KBM-7 (cell line): ENCODE measurements around the gene PLCXD3.
"Not testable (repeated sequence)": the region's sequence is repeated elsewhere in the genome, so short reads cannot be mapped to it uniquely, and the experiment has no call there.

Experiments used
- DNase-seq: peaks from one replicate; pipeline ENCODE4 v3.0.0-alpha.2; 2015
- in situ Hi-C: fragments of 300-500 bp; cut with MboI; formaldehyde crosslinking; loops from 2 replicates; pipeline ENCODE4 v1.14.3; 2020; ENCODE audit warnings: low sequenced_read_pairs, low pct_unique_long_range_greater_than_20kb, mixed read lengths

Gene PLCXD3

DNA sequence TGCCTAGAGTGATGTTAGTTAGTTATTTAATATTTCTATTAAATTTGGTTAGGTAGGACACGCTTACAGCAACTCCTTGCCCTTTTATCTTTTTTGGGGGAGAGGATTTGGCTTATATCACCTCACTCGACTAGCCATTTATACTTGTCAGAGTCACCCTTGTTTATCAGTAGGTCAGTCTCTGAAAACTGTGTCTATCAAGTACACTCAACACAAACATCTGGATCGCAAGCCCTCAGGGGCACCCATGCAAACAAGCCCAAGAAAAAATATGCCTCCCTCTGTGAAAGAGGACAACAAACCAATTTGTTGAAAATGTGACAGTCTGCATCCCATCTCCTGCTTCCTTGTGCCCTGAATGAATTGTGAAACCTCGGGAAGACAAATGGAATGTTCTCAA lies 139.9 kb downstream of the PLCXD3 start:
- in situ Hi-C loops, result no loop called here
- DNase-seq, result no peak

DNA sequence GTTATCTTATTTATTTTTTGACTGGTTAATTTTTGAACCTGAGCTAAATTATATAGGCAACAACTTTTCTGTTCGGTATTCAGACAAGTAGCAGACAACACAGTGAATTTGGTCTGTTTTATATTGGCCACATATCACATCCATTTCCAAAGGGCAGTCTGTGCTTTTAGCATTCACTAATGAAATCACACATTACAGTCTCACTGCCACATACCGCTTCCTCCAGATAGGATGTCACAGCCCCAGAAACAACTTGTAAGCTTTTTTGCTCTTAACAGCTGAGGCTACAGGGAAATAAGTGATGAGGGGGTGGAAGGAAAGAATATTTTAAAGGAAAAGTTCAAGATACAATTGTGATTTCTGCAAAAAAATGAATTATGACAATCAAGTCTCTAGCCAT lies 140.6 kb downstream of the PLCXD3 start:
- in situ Hi-C loops, result no loop called here
- DNase-seq, result no peak

DNA sequence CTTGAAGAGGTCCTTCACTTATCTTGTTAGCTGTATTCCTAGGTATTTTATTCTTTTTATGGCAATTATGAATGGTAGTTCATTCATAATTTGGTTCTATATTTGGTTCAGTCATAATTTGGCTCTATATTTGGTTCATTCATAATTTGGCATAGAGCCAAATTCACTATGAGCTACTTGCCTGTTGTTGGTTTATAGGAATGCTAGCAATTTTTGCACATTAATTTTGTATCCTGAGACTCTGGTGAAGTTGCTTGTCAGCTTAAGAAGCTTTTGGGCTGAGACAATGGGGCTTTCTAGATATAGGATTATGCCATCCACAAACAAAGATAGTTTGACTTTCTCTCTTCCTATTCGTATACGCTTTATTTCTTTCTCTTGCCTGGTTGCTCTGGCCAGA lies 142.2 kb downstream of the PLCXD3 start:
- DNase-seq, result no peak
- in situ Hi-C loops, result no loop called here

DNA sequence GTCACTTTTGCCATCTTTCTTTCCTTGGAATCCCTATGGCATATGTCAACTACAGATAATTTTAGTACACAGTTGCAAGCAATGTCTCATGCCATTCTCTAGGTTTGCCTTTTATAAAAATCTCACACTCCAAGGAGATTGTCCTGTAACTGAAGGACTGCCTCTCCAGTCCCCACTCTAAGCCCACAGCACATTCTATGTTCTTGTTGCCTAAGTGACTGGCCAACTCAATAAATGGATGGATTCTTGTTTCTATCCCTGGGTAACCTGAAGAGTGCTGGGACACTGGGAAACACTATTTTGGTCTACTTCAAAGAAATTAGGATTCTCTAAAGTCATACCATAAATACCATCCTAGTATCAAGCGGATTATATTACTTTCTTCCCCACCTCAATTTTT lies 145.0 kb downstream of the PLCXD3 start:
- in situ Hi-C loops, result no loop called here
- no peak for DNase-seq

DNA sequence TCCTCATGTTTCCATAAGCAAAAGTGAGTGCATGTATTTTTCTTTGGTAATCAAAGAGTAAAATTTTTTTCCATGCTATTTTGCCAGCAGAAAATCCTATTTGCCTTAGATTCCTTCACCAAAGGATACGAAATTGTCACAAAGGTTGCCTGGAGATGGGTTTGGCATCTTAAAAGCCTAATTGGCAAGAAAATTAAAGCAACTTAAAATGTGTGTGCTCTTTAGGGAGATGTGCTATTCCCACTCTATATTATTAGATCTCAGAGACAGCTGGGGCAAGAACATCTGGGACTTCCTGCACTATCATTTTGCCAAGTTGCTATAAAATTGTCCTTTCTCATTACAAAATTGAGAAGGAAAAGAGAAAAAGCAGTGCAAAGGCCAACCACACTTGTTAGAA lies 146.1 kb downstream of the PLCXD3 start:
- in situ Hi-C loops, result no loop called here

DNA sequence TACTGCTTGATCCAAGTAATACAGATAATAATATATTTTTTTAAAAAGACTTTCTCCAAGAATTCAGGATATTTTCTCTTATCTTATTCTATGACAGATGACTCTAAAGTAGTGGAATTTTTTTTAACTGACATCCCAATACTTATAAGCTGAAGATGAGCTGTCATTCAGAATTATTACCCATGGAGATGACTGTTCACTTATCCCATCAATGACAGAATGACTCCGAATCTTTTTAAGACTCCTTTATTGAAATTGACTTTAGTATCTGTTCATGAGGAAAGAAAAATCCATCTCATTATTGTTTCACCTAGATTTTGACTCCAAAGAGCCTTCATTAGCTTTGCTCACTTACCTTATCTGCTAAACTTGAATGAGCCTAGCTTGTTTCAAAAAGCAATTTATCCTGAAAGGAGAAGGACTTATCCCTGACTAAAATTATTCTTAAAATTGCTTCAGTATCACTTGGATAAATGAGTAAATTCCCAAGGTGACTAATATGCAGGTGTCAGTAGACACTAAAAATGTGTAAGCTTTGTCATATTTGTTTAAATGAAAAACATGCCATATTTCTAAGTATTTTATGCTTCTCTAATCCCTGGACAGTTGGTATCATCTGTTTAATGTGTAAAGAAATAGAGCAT lies 146.9 kb downstream of the PLCXD3 start:
- in situ Hi-C loops, result no loop called here
- DNase-seq, result no peak

More for the DNA sequence above, 146.1 kb downstream of the PLCXD3 start:
- DNase-seq, result no peak

DNA sequence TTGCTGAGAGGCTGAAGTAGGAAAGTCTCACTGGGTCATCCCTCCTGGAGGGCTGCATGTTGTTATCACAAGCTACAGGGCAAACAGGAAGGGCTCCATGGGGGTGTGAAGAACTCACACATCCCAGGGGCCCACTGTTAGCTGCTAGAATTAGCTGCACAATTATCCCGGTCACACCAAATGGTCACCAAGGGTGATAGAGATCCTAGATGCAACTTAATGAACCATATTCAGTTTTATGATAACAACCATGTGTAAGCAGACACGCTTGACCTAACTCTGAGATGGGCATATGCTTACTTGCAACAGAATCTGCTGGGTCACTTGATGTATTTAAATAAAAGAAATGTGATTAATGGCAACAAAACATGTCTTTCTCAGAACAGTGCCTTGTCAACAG lies 153.6 kb downstream of the PLCXD3 start:
- no peak for DNase-seq
- in situ Hi-C loops, result no loop called here

DNA sequence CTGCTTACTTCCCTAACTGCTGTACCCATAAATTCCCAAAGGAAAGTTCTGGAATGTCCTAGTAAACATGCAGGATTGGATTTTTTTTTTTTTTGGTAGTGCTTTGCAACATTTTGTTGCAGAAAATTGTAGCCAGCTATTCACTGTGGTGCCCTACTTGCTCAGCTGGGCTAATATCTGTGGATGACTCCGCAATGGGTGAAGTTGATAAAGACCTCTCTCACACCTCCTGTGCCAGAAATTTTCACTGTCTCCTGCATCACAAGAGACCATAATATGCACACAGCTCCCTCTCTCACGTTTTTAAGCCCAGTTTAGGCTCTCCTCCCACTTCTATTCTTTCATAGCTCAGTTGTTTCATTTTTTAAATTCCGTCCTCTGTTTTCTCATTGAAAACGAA lies 160.6 kb downstream of the PLCXD3 start:
- in situ Hi-C loops, result no loop called here
- DNase-seq, result no peak

DNA sequence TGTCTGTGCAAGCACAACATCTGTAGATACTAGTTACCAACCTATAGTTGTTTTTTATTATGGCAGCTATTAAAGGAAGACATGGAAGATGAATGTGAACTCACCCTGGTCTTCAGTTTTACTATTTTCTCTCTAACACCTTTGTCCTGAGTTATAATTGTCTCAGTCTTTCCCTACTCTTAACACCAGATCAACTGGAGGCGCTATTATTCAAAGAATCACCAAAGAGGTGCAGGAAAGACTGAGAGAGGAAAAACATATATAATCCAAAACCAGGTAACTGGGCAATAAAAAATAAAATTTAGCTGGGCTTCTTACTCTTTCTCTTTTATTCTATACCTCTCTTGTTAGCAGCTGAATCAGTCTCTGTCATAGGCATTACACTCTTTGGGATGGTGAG lies 162.8 kb downstream of the PLCXD3 start:
- no peak for DNase-seq

DNA sequence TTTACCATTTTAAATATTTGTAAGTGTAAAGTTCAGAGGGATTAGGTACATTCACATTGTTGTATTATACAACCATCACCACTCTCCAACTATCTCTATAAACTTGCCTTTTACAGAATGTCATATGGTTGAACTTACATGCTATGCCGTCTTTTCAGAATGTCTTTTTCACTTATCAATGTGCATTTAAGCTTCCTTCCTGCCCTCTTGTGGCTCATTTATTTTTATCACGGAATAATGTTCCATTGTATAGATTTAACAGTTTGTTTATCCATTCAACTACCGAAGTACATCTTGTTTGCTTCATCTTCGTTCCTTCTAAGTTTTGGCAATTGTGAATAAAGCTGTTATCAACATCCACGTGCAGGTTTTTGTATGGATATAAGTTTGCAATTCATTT lies 163.8 kb downstream of the PLCXD3 start:
- in situ Hi-C loops, result no loop called here
- no peak for DNase-seq

More for the DNA sequence above, 162.8 kb downstream of the PLCXD3 start:
- in situ Hi-C loops, result no loop called here

DNA sequence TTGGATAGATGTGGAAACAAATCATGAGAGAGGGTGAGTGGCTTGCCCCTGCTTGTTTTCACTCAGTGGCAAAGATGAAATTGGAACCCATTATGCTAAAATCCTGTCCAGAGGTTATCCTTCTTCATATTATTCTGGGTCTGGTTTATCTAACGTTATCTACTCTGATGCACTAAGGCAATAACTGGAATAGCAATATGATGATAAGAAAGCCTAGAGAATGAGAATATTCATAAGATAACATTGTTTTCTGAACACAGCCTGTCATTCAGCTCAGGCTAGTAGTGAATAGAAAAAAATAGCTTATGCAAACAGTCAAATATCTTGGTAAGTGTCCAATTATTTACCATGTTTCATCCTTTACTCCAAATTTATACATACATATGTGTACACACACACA lies 165.1 kb downstream of the PLCXD3 start:
- DNase-seq, result no peak
- in situ Hi-C loops, result no loop called here

DNA sequence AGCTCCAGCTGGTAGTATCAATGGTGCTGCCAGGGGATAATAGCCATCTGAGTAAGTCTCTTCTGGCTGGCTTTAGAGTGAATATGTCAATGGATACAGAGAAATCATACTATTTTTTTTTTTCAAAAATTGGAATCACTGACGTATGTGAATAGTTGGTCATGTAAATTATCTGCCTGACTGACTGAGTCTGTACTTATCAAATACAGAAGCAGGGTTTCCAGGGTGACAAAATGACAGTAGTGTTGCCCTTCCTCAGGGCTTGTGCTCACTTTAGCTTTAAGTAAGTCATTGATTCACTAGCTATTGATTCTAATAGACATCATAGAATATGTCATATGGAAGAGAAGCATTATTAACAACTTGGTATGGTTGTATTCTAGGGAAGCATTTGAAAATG lies 171.1 kb downstream of the PLCXD3 start:
- DNase-seq, result no peak
- in situ Hi-C loops, result no loop called here

DNA sequence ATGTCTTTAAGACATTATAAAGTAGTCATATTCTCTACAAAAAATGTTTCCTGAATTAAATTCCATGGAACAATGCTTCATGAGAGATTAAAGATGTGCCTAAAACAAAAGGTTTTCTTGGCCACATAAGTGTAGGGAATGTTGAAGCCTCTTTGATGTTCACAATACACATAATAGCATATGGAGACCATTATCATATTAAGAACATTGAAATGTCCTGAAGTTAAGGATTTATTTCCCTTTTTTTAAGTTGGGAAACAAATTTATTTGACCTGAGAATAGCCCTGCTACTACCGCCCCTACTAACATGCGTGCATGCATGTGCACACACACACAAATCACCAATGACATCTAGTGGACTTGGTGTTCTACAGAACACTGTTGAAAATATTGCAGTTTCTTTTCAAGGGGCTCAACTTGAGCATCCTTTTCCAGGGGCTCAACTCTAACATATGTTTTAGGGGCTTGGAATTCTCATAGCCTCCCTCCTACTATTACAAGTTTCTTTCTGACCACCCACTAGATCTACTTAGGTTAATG lies 172.2 kb downstream of the PLCXD3 start:
- no peak for DNase-seq
- in situ Hi-C loops, result no loop called here

DNA sequence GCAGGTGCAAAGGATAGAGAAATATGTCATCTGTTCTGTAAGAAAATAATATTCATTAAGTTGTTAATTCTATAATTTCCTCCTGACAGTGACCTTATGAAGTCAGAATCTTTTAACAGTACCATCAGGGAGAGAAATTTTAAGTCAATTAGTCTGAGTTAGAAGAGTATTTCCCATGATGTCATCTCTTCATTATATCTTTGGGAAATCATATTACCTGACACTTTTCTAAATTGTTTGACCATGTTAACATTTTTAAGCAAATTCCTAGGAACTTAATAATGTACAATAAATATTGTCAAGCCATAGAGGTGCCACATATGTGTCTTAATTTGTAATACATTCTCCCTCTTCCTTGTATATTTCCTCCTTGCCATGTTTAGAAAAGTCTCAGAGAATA lies 172.7 kb downstream of the PLCXD3 start:
- in situ Hi-C loops, result no loop called here
- DNase-seq, result no peak

DNA sequence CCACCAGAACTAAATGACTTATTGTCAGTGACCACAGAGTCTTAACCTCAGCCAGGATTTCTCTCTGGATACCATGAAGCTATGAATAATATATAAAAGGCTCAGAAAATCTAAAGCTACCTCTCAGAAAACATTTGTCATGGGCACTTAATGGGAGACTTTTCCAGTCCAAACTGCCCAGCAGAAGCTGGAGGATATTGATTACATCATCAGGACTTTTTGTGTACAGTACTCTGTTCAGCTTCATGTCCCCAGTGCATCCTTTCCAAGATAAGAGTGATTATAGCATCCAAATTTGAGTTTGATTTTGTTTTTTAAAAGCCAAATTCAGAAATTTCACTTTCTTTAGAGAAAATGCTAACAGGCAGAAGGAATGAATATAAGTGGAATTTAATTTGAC lies 173.2 kb downstream of the PLCXD3 start:
- in situ Hi-C loops, result no loop called here
- DNase-seq, result no peak

DNA sequence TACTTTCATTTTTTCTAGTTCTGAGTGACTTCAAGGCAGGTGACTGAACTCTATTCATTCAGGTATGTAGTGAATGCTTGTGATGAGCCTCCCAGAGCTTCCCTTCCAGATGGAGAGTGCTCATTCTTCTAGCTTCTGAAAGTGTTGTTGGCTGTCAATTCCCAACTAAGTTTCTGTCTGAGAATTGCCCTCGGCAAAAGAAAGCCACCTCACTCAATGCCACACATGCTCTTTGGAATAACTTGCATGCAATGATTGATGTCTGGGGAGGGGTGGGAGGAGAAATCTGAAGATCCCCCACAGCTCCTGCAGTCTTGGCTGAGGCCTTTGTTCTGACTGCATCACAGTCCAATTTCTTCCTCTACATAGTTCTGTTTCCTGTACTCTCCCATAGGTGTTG lies 173.9 kb downstream of the PLCXD3 start:
- in situ Hi-C loops, result no loop called here
- DNase-seq, result no peak

DNA sequence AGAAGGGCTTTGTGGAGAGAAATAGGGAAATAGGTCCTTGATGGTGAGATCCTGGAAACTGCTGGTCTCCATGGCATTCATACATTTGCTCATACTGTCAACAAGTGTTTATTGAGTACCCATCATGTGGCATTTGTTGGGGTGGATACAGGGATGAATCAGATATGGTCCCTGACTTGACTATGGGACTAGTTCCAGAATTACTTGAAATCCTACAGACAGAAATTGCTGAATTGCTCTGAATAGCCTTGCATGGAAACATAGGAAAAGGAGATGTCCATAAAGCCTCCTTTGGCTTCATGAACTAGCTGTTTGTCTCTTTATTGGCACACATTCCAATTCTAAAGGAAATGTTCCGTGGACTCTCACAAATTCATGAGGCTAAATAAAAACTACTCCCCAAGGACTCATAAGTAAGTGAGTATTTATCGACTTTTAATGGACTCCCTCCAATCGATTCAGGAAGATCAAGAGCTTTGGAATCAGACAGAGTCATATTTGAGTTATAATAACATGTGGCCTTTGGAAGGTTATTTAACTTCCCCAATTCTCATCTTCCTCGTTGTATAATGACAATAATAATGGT lies 174.7 kb downstream of the PLCXD3 start:
- in situ Hi-C loops, result no loop called here

DNA sequence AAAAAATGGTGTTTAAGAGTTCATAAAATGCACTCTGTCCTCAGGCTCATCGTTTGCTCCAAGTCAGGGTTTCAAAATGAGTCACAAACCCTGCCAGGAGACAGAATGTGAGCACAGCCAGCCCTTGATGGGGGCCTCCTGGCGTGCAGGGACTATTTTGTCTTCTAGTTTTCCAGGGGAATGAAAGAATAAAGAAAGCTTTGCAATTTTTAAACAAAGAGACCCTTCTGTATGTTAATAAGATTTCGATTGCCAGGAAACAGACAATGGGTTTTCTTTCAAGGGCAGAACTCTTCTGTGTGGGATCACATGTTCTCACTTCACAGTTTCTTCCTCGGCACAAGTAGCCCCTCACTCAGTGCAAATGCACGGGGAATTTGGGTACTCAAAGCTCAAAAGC lies 175.6 kb downstream of the PLCXD3 start:
- in situ Hi-C loops, result no loop called here
- DNase-seq, result no peak

More for the DNA sequence above, 174.7 kb downstream of the PLCXD3 start:
- DNase-seq, result no peak

DNA sequence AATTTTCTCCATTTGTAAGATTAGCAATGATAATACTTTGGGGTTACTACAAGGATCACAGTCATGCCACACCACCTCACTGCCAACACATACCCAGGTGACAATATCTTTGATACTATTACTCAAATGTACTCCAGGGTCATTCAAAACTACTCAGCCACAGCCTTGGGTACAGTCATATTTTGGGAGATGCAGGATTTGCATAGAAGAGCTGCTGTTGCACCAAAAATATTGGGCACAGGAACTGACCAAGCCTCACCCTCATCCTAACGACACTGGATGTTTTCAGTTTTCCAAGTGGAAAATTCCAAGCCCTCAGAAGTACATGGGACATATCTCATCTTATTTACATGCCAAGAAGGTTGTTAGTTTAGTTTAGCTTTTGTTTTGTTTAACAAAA lies 176.2 kb downstream of the PLCXD3 start:
- in situ Hi-C loops, result no loop called here
- no peak for DNase-seq

DNA sequence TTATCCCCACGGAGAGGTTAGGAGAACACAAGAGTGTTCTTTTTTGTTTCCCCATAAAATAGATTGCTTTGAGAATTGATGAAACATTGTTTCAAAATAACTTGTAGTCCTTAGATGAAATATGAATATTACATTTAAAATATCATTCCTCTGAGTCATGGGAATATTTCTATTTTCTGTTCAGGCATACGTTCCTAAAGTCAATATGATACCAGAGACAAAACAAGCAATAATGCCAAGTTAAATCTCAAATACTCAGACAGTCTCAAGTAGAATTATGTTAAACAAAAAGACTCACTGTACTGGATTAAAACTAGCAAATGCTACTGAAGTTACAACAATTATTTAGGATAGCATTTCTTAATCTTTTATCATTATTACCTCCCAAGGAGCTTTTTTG lies 185.3 kb downstream of the PLCXD3 start:
- no peak for DNase-seq
- in situ Hi-C loops, result no loop called here

DNA sequence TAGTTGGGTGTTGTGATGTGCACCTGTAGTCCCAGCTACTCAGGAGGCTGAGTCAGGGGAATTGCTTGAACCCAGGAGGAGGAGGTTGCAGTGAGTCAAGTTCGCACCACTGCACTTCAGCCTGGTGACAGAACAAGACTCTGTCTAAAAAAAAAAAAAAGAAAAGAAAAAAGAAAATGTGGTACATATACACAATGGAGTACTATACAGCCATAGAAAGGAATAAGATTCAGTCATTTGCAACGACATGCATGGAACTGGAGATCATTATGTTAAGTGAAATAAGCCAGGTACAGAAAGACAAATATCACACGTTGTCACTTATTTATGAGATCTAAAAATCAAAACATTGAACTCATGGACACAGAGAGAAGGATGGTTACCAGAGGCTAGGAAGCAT lies 187.6 kb downstream of the PLCXD3 start:
- DNase-seq, in situ Hi-C loops: not testable (repeated sequence)
